ENCODE data around the gene SHISA9.

DNA sequence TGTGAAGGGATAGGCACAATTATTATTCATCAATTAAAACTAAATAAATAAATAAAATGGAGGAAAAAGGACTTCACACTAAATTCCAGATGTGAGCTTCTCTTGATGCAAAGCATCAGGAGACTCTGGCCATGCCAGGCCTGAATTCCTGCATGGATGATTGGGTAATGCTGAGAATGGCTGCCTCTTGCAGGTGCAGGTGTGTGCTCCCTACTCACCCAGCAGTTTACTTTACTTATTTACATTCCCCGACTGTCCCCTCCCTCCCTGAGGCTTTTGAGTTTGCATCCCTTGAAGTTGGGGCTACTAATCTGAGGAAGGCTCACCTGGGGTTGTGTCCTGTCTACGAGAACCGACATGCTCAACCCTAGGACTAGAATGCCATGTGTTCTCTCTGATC is 200.4 kb downstream of the SHISA9 start:
- no peak for TF ChIP-seq FOSL2 (IDR thresholded peaks at IDR 0.05)
- no peak for TF ChIP-seq FOSL2 (CRISPR knock-in tag; IDR thresholded peaks at IDR 0.05)
- TF ChIP-seq CEBPB (IDR thresholded peaks at IDR 0.05), result no peak
- TF ChIP-seq, protein P1, sequence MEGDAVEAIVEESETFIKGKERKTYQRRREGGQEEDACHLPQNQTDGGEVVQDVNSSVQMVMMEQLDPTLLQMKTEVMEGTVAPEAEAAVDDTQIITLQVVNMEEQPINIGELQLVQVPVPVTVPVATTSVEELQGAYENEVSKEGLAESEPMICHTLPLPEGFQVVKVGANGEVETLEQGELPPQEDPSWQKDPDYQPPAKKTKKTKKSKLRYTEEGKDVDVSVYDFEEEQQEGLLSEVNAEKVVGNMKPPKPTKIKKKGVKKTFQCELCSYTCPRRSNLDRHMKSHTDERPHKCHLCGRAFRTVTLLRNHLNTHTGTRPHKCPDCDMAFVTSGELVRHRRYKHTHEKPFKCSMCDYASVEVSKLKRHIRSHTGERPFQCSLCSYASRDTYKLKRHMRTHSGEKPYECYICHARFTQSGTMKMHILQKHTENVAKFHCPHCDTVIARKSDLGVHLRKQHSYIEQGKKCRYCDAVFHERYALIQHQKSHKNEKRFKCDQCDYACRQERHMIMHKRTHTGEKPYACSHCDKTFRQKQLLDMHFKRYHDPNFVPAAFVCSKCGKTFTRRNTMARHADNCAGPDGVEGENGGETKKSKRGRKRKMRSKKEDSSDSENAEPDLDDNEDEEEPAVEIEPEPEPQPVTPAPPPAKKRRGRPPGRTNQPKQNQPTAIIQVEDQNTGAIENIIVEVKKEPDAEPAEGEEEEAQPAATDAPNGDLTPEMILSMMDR (IDR thresholded peaks at IDR 0.05), result no peak
- TF ChIP-seq RCOR1 (IDR thresholded peaks at IDR 0.05; ENCODE audit: low read depth, low read length), result no peak
- TF ChIP-seq RFX5 (IDR thresholded peaks at IDR 0.05), result no peak
- TF ChIP-seq, protein P2, sequence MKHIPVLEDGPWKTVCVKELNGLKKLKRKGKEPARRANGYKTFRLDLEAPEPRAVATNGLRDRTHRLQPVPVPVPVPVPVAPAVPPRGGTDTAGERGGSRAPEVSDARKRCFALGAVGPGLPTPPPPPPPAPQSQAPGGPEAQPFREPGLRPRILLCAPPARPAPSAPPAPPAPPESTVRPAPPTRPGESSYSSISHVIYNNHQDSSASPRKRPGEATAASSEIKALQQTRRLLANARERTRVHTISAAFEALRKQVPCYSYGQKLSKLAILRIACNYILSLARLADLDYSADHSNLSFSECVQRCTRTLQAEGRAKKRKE (CRISPR knock-in tag; IDR thresholded peaks at IDR 0.05; ENCODE audit: low read depth), result no peak
- TF ChIP-seq, protein P3, sequence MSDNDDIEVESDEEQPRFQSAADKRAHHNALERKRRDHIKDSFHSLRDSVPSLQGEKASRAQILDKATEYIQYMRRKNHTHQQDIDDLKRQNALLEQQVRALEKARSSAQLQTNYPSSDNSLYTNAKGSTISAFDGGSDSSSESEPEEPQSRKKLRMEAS (IDR thresholded peaks at IDR 0.05), result no peak
- TF ChIP-seq NFE2L2 (conservative IDR thresholded peaks at IDR 0.05; ENCODE audit: low read length), result no peak

All from A549 (cell line).